Dermis microvascular lymphatic vessel endothelial cell (primary cell): Measurements from ENCODE around the gene HEXD. TPM values are rescaled to one million over a fixed set of nuclear protein-coding genes. Genes with fewer than 3 reads are reported as not detected.
"Not testable (repeated sequence)": the region's sequence is repeated elsewhere in the genome, so short reads cannot be mapped to it uniquely, and the experiment has no call there.

Experiments
- DNase-seq, 2 donors: peaks; one replicate each; pipeline versions ENCODE4 v3.0.0 to v3.0.0-alpha.2; 2010; ENCODE audit warnings: low read depth in 2 of 2
- total RNA-seq: library from RNA; depleted of rRNA; stranded (reverse); fragments of >200 nt; gene quantifications from 2 replicates; pipeline ENCODE4 v1.2.1, GENCODE V29; 2014

HEXD gene
- total RNA-seq, 1 donor from 2014 or later, result 6.8 TPM

GRCh38 chr17:82382220-82382932 lies 35.8 kb upstream of the HEXD start:
- not testable (repeated sequence) for DNase-seq

- no peak for DNase-seq
Measured at GRCh38 chr17:82382933-82383255, 35.3 kb upstream of the HEXD start.

DNA sequence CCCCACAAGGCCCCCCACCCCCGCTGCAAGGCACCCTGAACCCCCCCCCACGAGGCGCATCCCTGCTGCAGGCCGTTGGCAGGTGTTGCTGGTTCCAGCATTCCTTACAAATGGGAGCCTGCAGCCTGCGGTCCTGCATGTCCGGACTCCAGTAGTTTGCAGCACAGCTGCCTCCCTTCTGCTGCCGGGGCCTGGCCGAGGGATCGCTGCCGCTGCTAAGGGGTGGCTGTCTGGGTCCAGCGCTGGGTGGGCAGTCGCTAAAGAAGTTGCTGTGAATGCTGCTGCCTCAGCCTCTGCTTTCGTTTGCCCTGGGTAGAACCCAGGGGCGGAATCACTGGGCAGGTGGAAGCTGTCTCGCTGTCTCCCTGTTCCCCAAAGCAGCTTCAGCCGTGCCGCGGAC lies 34.7 kb upstream of the HEXD start:
- no peak for DNase-seq

- no peak for DNase-seq
Measured at GRCh38 chr17:82384051-82384729, 34.0 kb upstream of the HEXD start.

GRCh38 chr17:82384730-82385481 lies 33.2 kb upstream of the HEXD start:
- no peak for DNase-seq

DNA sequence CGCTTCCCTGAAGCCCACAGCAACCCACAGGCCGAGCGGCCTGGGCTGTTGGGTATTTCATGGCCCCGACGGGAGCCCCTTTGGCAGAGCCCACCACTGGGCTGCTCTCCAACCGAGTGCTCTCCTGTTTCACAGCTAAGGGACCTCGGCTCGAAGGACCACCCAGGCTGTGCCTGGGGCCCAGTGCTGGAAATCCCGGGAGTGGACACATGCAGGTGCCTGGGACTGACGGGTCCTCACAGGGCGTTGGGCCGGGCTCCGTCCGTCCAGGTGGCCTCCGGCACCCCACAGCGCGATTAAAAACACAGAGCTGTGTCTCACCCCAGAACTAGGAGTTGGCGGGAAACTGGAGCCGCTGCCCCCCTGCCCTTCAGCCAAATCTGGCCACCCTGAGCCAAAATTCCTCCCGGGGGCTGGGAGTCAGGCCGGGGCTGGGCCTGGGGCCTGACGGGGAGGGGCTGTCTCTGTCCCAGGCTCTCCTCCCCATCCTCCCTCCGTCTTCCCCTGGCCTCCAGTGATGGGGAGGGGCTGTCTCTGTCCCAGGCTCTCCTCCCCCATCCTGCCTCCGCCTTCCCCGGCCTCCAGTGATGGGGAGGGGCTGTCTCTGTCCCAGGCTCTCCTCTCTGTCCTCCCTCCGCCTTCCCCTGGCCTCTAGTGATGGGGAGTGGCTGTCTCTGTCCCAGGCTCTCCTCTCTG lies 32.4 kb upstream of the HEXD start:
- DNase-seq, result no peak

DNA sequence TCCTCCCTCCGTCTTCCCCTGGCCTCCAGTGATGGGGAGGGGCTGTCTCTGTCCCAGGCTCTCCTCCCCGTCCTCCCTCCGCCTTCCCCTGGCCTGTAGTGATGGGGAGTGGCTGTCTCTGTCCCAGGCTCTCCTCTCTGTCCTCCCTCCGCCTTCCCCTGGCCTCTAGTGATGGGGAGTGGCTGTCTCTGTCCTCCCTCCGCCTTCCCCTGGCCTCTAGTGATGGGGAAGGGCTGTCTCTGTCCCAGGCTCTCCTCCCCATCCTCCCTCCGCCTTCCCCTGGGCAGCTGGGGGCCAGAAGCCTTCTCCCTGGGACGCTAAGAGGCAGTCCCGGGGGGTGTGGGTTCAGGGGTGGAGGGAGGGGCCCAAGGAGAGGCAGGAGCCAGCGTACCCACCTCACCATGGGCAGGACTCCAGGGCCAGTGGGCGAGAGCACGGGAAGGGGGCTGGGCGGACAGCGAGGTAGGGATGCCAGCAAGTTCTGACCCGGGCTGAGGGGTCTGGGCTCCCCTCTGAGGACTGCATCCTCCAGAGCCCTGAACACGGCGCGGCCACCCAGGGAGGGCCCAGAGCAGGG lies 31.8 kb upstream of the HEXD start:
- no peak for DNase-seq

DNA sequence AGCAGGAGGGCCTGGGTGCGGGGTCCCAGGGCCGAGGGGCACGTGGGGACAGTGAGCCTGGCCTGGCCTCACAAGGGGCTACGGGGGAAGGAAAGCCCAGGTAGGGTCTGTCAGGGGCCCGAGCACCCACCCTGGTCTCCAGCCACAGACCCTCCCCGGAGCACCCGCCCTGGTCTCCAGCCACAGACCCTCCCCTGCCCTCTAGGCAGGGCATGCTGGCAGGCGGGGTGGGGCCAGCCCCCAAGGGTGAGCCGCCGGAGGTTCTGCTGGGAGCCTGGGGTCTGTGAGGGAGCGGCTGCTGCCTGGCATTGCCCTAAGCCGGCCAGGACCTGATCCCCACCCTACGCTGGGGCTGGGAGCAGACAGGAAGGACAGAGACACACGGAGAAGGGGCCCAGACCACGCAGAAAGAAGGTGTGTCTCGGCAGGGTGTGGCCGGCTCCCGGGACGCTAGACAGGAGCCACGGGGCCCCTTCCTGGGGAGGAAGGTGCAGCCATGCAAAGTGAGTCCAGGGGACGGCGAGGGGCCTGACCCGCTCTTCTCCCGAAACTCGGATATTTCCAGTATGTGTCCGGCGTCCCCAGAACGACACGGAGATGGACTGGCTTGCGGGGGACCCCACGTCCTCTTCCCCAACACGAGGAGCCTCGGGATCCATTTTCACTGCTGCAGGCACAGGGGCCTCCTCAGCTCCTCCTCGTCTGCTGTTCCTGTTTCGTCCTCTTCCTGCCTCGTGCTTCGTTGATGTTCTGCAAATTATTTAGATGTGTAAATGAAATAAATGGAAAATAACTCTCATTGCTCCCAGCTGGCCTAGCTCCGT lies 31.1 kb upstream of the HEXD start:
- DNase-seq, result no peak

- DNase-seq, result no peak
Measured at GRCh38 chr17:82387705-82388106, 30.4 kb upstream of the HEXD start.

DNA sequence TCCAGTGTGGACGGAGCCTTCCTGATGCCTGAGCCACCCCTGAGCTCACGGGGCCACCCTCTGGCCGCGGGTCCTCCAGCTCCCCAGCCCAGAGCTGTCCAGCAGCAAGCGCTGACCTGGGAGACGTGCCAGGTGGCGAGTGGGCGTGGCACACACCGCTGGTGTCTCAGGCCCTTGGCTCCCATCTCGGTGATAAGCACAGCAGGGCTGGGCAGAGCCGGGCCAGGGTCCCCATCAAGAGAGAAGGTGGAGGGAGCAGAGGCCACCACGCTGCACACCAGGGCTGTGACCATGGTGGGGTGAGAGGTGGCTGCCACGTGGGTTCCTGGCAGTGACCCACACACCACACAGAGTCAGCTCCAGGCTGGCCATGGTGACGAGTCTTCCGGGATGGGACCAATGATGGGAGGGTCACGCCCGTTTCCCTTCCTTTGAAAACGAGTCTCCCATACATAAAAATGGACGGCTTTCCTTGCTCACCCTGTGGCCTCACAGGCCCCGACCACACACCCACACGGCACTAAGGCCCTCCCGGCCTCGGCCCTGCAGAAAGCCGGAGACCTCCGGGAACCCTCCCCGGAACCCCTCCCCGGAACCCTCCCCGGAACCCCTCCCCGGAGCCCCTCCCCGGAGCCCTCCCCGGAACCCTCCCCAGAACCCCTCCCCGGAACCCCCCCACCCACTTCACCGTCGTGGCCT lies 29.8 kb upstream of the HEXD start:
- no peak for DNase-seq

DNA sequence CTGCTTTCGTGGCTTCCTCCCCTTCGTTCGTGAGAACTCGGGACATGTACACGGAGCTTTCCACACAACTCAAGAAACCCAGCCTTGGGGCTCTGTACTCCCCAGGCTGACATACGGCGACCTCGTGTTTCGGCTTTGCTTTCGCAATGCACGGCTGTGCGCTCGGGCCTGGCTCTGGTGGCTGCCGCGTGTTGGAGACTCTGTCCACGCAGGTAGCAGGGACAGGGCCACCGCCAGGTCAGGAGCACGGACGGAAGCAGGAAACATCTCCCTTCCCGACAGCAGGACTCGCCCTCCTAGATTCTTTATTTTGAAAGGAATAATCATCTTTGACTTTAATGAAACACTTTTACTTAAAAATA lies 29.2 kb upstream of the HEXD start:
- no peak for DNase-seq

DNA sequence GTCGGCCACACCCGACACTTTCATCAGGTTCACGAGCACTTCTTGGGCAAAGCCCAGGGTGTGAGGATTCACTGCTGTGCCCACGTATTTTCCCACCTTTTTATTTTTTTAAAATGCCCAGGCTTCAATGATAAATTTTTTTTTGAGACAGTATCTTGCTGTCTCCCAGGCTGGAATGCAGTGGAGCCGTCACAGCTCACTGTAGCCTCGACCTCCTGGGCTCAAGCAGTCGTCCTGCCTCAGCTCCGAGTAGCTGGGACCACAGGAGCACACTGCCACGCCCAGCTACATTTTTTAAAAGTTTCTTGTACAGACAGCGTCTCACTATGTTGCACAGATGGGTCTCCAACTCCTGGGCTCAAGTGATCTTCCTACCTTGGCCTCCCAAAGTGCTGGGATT lies 28.8 kb upstream of the HEXD start:
- no peak for DNase-seq

GRCh38 chr17:82390015-82390859 lies 27.9 kb upstream of the HEXD start:
- DNase-seq, result no peak

DNA sequence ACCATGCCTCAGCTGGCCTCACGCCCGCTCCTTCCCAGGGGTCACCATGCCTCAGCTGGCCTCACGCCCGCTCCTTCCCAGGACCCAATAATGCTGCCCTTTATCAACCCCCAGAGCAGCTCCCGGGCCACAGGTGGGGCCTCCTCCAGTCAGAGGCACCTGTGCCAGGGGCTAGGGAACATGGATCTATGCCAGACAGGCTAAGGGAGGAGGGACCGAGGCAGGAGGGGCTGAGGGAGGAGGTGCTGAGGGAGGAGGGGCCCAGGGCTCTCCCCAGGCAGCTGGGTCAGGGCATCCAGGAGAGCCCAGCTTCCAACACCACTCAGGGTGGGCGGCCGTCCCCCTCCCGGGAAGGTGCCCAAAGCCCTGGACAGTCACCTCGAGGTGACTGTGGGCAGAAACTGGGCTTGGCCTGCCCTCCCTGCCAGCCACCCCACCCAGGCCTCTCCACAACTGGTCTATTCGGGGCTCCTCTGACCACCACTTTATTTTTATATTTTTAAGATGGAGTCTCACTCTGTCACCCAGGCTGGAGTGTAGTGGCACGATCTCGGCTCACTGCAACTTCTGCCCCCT lies 27.2 kb upstream of the HEXD start:
- DNase-seq, result no peak

- DNase-seq, result no peak
Measured at GRCh38 chr17:82391496-82392066, 26.6 kb upstream of the HEXD start.

DNA sequence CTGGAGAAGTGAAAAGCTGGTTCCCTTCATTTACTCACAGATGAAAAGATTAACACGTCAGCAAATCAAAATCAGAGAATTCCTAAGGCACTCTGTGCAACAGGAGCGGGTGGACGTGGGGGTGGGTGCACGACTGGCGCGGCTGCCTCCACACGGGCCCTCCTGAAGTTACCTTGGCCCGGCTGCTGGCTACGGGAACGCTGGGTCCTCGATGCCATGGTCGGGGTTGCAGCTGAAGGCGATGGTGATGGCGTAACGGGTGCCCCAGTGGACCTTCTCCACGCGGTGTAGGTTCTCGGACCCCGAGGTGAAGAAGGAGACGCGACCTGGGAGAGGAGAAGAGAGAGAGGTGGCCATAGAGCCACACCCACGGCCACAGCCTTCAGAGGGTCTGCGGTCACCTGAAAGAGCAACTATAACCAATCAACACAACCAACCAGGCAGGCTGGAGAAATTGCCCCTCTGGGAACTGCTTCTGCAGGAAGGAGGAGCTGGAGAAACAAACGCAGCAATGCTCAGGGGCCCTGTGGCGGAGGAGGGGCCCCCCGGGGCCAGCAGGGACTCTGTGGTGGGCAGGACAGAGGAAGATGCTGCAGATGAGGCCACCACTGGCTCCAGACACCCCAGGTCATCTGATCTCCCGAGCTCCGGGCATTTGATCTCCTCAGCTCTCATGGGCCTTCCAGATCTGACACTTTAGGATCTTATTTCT lies 25.8 kb upstream of the HEXD start:
- no peak for DNase-seq

- DNase-seq, result no peak
Measured at GRCh38 chr17:82392941-82393340, 25.2 kb upstream of the HEXD start.

GRCh38 chr17:82394278-82394677 lies 23.9 kb upstream of the HEXD start:
- DNase-seq, result no peak
